CD4-positive, alpha-beta T cell treated with Interleukin-6 for 4 hours (primary cell): ENCODE results near the gene CDK12.
"Not testable (repeated sequence)": the region's sequence is repeated elsewhere in the genome, so short reads cannot be mapped to it uniquely, and the experiment has no call there.

Source experiments
- DNase-seq: peaks from one replicate; pipeline ENCODE4 v3.0.0-alpha.2; 2020; ENCODE audit warnings: mixed read lengths

Gene CDK12

GRCh38 chr17:39461113-39461925 is at the start of gene CDK12:
CDK12 (plus strand) TSS chr17:39461486; CDS start chr17:39462072, 586 bp downstream.
- DNase-seq = peak; percentile 95

GRCh38 chr17:39416141-39416540 is 45.1 kb upstream of the CDK12 start:
- no peak for DNase-seq

GRCh38 chr17:39429600-39429999 is 31.7 kb upstream of the CDK12 start:
- no peak for DNase-seq

- DNase-seq = not testable (repeated sequence)
These were observed 21.4 kb upstream of the CDK12 start for GRCh38 chr17:39439868-39440267.

- DNase-seq = no peak
These were observed 18.0 kb upstream of the CDK12 start for GRCh38 chr17:39443326-39443725.

- DNase-seq = no peak
These were observed 13.7 kb upstream of the CDK12 start for GRCh38 chr17:39447561-39447960.

GRCh38 chr17:39450051-39450450 is 11.2 kb upstream of the CDK12 start:
- DNase-seq = no peak

- DNase-seq = peak; percentile 91
These were observed 10.3 kb upstream of the CDK12 start, which contains the start of gene MED1 for GRCh38 chr17:39450847-39451581. MED1 (minus strand) TSS chr17:39451263; CDS start chr17:39451062, 201 bp downstream.

- no peak for DNase-seq
These were observed 5.4 kb upstream of the CDK12 start for GRCh38 chr17:39455919-39456318.

GRCh38 chr17:39461926-39462569 is 762 bp downstream of the CDK12 start:
- DNase-seq = no peak

- peak; percentile 2 for DNase-seq
These were observed 1.5 kb downstream of the CDK12 start for GRCh38 chr17:39462631-39463375.

GRCh38 chr17:39464639-39465181 is 3.4 kb downstream of the CDK12 start:
- DNase-seq = not testable (repeated sequence)

GRCh38 chr17:39468610-39469009 is 7.3 kb downstream of the CDK12 start:
- not testable (repeated sequence) for DNase-seq

GRCh38 chr17:39473310-39473709 is 12.0 kb downstream of the CDK12 start:
- DNase-seq = no peak

- DNase-seq = not testable (repeated sequence)
These were observed 18.3 kb downstream of the CDK12 start for GRCh38 chr17:39479631-39480030.

- no peak for DNase-seq
These were observed 22.2 kb downstream of the CDK12 start for GRCh38 chr17:39483506-39483905.

- DNase-seq = no peak
These were observed 22.9 kb downstream of the CDK12 start for GRCh38 chr17:39484178-39484577.

- DNase-seq = no peak
These were observed 24.3 kb downstream of the CDK12 start for GRCh38 chr17:39485555-39485954.

- DNase-seq = no peak
These were observed 25.0 kb downstream of the CDK12 start for GRCh38 chr17:39486242-39486641.

- DNase-seq = not testable (repeated sequence)
These were observed 26.2 kb downstream of the CDK12 start for GRCh38 chr17:39487490-39487889.

- DNase-seq = no peak
These were observed 26.7 kb downstream of the CDK12 start for GRCh38 chr17:39487946-39488345.

- not testable (repeated sequence) for DNase-seq
These were observed 35.6 kb downstream of the CDK12 start for GRCh38 chr17:39496921-39497320.
